ENCODE measurements around the gene PARG.
"Not testable (repeated sequence)": the region's sequence is repeated elsewhere in the genome, so short reads cannot be mapped to it uniquely, and the experiment has no call there.

Gene PARG

DNA sequence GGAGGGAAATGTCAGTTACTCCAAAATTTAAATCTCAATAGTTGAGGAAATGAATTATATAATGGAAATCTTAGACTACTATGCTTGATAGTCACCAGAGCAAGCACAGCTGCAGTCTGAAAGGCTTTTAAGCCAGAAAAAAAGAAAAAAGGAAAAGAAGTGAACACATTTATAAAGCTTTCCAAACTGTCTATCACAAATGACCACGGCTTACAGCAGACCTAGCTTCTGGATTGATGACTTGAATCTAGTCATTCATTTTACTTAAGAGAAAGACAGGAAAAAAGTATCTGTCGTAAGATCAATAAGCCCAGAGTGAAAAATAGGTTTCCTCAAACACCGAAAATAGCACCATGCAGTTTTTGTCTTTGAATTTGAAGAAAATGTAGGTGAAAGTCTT is 111.8 kb downstream of the PARG start:
- no peak for DNase-seq

- DNase-seq = no peak
Observed at GRCh38 chr10:49827297-49827696, 114.5 kb downstream of the PARG start.

DNA sequence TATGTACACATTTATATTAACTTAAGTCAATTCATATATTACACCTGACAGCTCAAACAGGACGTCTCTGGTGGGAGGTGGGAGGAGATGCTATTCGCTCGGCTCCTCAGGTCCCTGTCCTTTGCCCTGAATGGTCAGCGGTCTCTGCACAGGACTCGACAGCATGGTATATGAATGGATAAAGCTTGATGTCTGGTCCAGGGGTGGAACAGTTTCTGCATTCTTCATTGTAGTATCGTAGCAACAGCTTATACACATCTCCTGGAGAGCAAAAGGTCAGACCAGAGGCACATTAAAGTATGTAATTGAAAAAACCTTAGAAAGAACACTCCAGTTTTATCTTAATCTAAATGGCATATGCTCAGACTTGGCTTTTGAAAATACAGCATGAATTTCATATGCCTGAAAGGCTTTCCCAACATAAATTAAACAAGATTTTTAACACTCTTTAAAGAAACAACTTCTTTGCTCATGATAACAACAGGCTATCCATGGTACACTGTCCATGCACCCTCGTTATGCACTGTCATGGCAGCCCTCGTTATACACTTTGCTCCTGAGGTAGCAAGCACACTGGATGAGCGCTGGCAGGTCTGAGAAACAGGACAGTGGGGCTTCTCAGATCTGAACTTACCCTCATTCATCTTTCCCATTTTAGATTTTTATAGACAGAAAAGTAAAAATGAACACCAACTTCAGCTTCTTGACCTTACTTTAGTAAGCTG is 122.4 kb downstream of the PARG start:
- DNase-seq = no peak

- DNase-seq = no peak
Observed at GRCh38 chr10:49817845-49818244, 124.0 kb downstream of the PARG start.

DNA sequence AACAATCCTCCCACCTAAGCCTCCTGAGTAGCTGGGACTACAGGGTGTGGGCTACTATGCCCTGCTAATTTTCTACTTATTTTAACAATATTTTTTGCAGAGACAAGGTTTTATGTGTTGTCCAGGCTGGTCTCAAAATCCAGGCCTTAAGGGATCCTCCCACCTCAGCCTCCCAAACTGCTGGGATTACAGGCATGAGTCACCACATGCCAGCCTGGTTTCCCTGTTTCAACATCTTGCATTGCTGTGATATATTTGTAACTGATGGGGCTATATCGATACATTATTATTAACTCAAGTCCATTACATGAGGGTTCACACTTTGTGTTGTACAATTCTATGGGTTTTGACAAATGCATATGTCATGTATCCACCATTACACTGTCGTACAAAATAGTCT is 137.8 kb downstream of the PARG start:
- no peak for DNase-seq

- no peak for DNase-seq
Observed at GRCh38 chr10:49798275-49798674, 143.6 kb downstream of the PARG start.

GRCh38 chr10:49791100-49791499 is 150.7 kb downstream of the PARG start:
- no peak for DNase-seq

GRCh38 chr10:49784681-49785080 is 157.1 kb downstream of the PARG start:
- DNase-seq = no peak

DNA sequence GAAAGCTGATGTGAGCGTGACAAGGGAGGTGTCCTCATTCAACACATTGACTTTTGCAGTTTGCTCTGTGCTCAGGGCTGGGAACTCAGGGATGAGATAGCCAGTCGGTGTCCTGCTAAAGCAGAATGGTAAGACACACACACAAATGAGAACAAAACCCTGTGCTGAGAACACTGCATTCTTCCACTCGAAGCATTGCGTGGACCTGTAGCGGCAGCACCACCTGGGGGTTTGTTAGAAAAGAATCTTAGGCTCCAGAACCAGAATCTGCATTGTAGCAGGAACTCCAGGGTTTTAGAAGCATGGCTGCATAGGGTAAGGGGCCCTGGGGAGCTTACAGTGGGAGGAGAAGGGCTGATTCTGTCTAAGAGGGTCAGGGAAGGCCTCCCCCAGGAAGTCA is 158.2 kb downstream of the PARG start:
- DNase-seq = no peak

GRCh38 chr10:49781247-49781646 is 160.6 kb downstream of the PARG start:
- DNase-seq = no peak

DNA sequence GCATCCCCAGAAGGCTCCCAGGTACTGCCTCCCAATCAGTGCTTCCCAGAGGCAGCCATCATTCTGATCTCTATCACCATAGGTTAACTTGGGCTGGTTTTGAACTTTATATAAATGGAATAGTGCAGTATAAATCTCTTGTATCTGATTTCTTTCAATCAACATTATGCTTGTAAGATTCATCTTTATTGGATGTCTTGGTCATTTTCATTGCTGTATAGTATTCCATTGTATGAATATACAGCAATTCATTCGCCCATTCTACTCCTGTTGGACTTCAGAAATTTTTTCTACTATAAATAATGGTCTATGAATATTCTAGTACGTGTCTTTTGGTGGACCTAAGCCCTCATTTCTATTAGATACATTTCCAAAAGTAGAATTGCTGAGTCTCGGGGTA is 163.6 kb downstream of the PARG start:
- DNase-seq = no peak

GRCh38 chr10:49776851-49777250 is 165.0 kb downstream of the PARG start:
- no peak for DNase-seq

DNA sequence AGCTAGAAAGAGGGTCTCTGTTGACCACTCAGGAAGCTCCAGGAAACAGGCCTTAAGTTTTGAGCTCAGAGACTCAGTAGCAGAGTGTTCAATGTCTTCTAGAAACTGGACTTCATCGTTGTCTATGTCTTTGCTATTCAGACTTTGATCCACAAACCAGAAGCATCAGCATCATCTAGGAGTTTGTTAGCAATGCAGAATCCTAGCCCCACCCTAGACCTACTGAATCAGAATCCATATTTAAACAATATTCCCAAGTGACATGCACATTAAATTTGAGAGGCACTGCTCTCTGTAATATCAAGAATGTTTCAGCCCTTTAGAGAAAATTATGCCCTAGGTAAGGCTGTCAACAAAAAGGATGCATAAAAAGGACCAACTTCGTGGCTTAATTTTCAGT is 166.8 kb downstream of the PARG start:
- no peak for DNase-seq

DNA sequence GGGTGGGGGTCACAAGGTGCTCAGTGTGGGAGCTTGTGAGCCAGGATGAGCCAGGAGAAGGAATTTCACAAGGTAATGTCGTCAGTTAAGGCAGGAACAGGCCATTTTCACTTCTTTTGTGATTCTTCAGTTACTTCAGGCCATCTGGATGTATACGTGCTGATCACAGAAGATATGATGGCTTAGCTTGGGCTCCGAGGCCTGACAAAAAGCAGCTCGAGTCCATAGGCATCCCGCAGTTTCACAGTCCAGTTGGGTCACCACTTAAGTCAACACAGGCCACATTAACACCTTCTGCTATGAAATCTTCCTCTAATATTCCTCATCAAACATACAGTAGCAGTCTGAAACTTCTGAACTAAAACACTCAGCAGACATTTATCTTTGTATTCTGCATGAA is 168.9 kb downstream of the PARG start:
- not testable (repeated sequence) for DNase-seq

- DNase-seq = not testable (repeated sequence)
Observed at GRCh38 chr10:49771046-49771445, 170.8 kb downstream of the PARG start.

DNA sequence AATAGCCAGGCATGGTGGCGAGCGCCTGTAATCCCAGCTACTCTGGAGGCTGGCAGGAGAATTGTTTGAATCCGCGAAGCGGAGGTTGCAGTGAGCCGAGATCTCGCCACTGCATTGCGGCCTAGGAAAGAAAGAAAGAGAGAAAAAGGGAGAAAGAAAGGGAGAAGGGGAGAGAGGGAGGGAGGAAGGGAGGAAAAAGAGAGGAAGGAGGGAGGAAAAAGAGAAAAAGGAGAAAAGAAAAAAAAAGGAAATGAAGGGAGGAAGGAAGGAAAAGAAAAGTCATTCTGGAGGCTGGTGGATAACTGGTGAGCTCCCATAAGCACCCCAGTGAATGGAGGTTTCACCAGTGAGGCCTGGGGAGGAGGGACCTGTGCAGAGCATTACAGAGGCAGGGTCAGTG is 172.1 kb downstream of the PARG start:
- DNase-seq = no peak

DNA sequence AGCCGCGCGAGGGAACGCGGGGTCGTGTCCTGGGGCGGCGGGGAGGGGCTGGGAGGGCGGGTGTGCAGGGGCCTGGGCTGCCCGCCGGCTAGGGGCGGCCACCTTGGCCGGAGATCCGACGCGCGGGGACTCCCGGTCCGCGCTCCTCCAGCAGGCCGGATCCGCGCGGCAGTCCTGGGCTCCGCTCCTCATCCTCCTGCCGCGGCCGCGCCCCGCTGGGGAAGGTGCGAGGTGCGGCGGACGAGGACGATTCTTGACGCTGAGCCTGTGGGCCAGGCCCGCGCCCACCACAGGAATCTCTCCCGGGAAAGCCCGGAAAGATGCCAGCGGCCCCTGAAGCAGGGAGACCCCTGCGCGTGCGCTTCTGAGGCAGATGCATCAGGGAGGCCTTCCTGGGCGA is 173.1 kb downstream of the PARG start:
- no peak for DNase-seq

GRCh38 chr10:49768329-49768728 is 173.5 kb downstream of the PARG start:
- DNase-seq = peak; percentile 20

Measured in right kidney (tissue), 1 donor.